Esophagus muscularis mucosa (tissue), 4 donors: Measurements from ENCODE around the gene DMAC2. TPM values are rescaled to one million over a fixed set of nuclear protein-coding genes. Genes with fewer than 3 reads are reported as not detected.
"Not testable (repeated sequence)": the region's sequence is repeated elsewhere in the genome, so short reads cannot be mapped to it uniquely, and the experiment has no call there.

ENCODE experiments used
- DNase-seq: peaks from one replicate; pipeline ENCODE4 v3.0.0-alpha.2; 2017; ENCODE audit errors: extremely low spot score
- H3K27ac ChIP-seq, 4 donors: fragments of 200-600 bp; sonication (generic); replicated peaks in 1 of 4; 1 replicate in 3 of 4; 2 replicates in 1 of 4; pipeline ENCODE4 v1.5.1; 2016 to 2019; ENCODE audit warnings: mild to moderate bottlenecking in 1 of 4
- H3K27me3 ChIP-seq, 4 donors: fragments of 200-600 bp; sonication (generic); one replicate each; pipeline versions ENCODE4 v1.5.1 to v1.6.0; 2016 to 2019
- H3K36me3 ChIP-seq, 4 donors: fragments of 200-600 bp; sonication (generic); one replicate each; pipeline ENCODE4 v1.5.1; 2016 to 2019
- H3K4me1 ChIP-seq, 4 donors: fragments of 200-600 bp; sonication (generic); one replicate each; pipeline ENCODE4 v1.5.1; 2016 to 2019
- H3K4me3 ChIP-seq, 4 donors: fragments of 200-600 bp; sonication (generic); 1 replicate in 2 of 4; 2 replicates in 2 of 4; pipeline ENCODE4 v1.5.1; 2016 to 2019; ENCODE audit warnings: mild to moderate bottlenecking in 4 of 4, moderate library complexity in 1 of 4
- H3K9me3 ChIP-seq, 4 donors: fragments of 200-600 bp; sonication (generic); 1 replicate in 3 of 4; 2 replicates in 1 of 4; pipeline ENCODE4 v1.5.1; 2016 to 2019
- CTCF ChIP-seq, 3 experiments: fragments of 200-600 bp in 2 of 3; fragments of 450-650 bp in 1 of 3; sonication (generic) in 2 of 3; IDR thresholded peaks; one replicate each; pipeline ENCODE4 v1.5.1; 2017 to 2019; ENCODE audit warnings: antibody characterized with exemption in 3 of 3, mild to moderate bottlenecking in 2 of 3, moderate library complexity in 1 of 3
- EP300 ChIP-seq: sonication (generic); formaldehyde crosslinking; IDR thresholded peaks from one replicate; pipeline ENCODE4 v1.6.1; 2017; ENCODE audit warnings: antibody characterized with exemption
- POLR2A ChIP-seq: fragments of 450-650 bp; IDR thresholded peaks from one replicate; pipeline ENCODE4 v1.6.1; 2017; ENCODE audit warnings: antibody characterized with exemption, moderate library complexity, mild to moderate bottlenecking, low read depth
- POLR2AphosphoS5 ChIP-seq, 2 donors: sonication (generic); formaldehyde crosslinking; IDR thresholded peaks; one replicate each; pipeline ENCODE4 v1.6.1; 2017; ENCODE audit warnings: antibody characterized with exemption in 2 of 2
- WGBS: methylation state at CpG from one replicate; pipeline ENCODE4 v1.1.5; 2018; 5-methylcytosine and 5-hydroxymethylcytosine counted together
- intact Hi-C: fragments of 100-400 bp; cut with DNase I; formaldehyde crosslinking; loops from one replicate; pipeline ENCODE4 v1.15.1; 2023
- small RNA-seq, 3 donors: library from RNA; depleted of rRNA; stranded (forward); fragments of <200 nt; gene quantifications; one replicate each; pipeline ENCODE3, GENCODE V24; 2016
- total RNA-seq, 4 donors: library from RNA; depleted of rRNA; stranded (reverse); fragments of >200 nt; gene quantifications; one replicate each; pipeline versions ENCODE4 v1.1.0 to v1.2.1, GENCODE V29; 2016

The DMAC2 gene
- total RNA-seq, 4 donors from 2014 or later = 41.9 to 70.6 (median 61.2) TPM

- TF ChIP-seq POLR2A = no peak
- no peak for TF ChIP-seq CTCF (IDR thresholded peaks at IDR 0.05)
- no peak for TF ChIP-seq POLR2AphosphoS5 (IDR thresholded peaks at IDR 0.05)
- TF ChIP-seq EP300 = no peak
- WGBS = 79% methylated on average over 12 of the region's 12 CpGs
- Histone ChIP-seq H3K27ac (no peak overlapping the region), H3K36me3 (peaks cover 11 to 52% (median 36%) of the 10 kb centered on the region in 4 donors), H3K4me3 (no peak overlapping the region), H3K27me3 (no peaks in the 10 kb centered on the region), H3K4me1 (peaks cover 6 to 22% (median 18%) of the 10 kb centered on the region in 4 donors), H3K9me3 (no peaks in the 10 kb centered on the region)
- intact Hi-C loops = no loop called here
- no peak for DNase-seq
These were observed 46.9 kb downstream of the DMAC2 start for GRCh38 chr19:41392775-41393174.

- Histone ChIP-seq H3K27ac (no peak overlapping the region), H3K27me3 (no peaks in the 10 kb centered on the region), H3K9me3 (no peaks in the 10 kb centered on the region), H3K36me3 (peaks cover 11 to 64% (median 41%) of the 10 kb centered on the region in 4 donors), H3K4me3 (no peak overlapping the region), H3K4me1 (peaks cover 3 to 16% (median 13%) of the 10 kb centered on the region in 4 donors)
- no peak for TF ChIP-seq CTCF (IDR thresholded peaks at IDR 0.05)
- no peak for TF ChIP-seq EP300
- TF ChIP-seq POLR2A = no peak
- TF ChIP-seq POLR2AphosphoS5 (IDR thresholded peaks at IDR 0.05) = no peak
- no peak for DNase-seq
- WGBS = 85% methylated on average over 11 of the region's 11 CpGs
- intact Hi-C loops = no loop called here
These were observed 48.1 kb downstream of the DMAC2 start for GRCh38 chr19:41391618-41392017.

GRCh38 chr19:41386442-41386841 lies 53.3 kb downstream of the DMAC2 start:
- no peaks in the 10 kb centered on the region for H3K9me3 ChIP-seq
- H3K27ac ChIP-seq = no peak overlapping the region
- intact Hi-C loops = no loop called here
- DNase-seq = no peak
- H3K27me3 ChIP-seq = no peaks in the 10 kb centered on the region
- peaks cover 11 to 89% (median 60%) of the 10 kb centered on the region in 4 donors for H3K36me3 ChIP-seq
- no peaks in the 10 kb centered on the region for H3K4me1 ChIP-seq
- TF ChIP-seq EP300 (no peak), POLR2A (no peak), CTCF (IDR thresholded peaks at IDR 0.05) (no peak), POLR2AphosphoS5 (IDR thresholded peaks at IDR 0.05) (no peak)
- 91% methylated on average over 13 of the region's 13 CpGs for WGBS
- H3K4me3 ChIP-seq = no peak overlapping the region

GRCh38 chr19:41384351-41384750 lies 55.4 kb downstream of the DMAC2 start:
- 92% methylated on average over 5 of the region's 5 CpGs for WGBS

GRCh38 chr19:41381536-41381935 lies 58.2 kb downstream of the DMAC2 start:
- H3K9me3 ChIP-seq, H3K27me3 ChIP-seq, H3K27ac ChIP-seq, H3K4me3 ChIP-seq, intact Hi-C loops, DNase-seq: not testable (repeated sequence)
- Histone ChIP-seq H3K4me1 (peaks cover 4 to 20% (median 12%) of the 10 kb centered on the region in 4 donors), H3K36me3 (peaks cover 0 to 40% (median 27%) of the 10 kb centered on the region in 4 donors)
- WGBS = 98% methylated on average over 8 of the region's 8 CpGs

More at GRCh38 chr19:41384351-41384750, 55.4 kb downstream of the DMAC2 start:
- no peak overlapping the region for H3K4me3 ChIP-seq
- no peaks in the 10 kb centered on the region for H3K4me1 ChIP-seq
- intact Hi-C loops = no loop called here
- no peaks in the 10 kb centered on the region for H3K9me3 ChIP-seq
- H3K27ac ChIP-seq = no peak overlapping the region
- DNase-seq = no peak
- no peak for TF ChIP-seq POLR2AphosphoS5 (IDR thresholded peaks at IDR 0.05)
- no peak for TF ChIP-seq POLR2A
- no peak for TF ChIP-seq CTCF (IDR thresholded peaks at IDR 0.05)
- TF ChIP-seq EP300 = no peak
- no peaks in the 10 kb centered on the region for H3K27me3 ChIP-seq
- peaks cover 0 to 68% (median 40%) of the 10 kb centered on the region in 4 donors for H3K36me3 ChIP-seq

Small RNAs within 50 kb of the gene (small RNA-seq; reads per million reads assigned to genes)
- gene RF00017 = 0 reads per million in 3 donors

Other genes starting within 250 kb of the DMAC2 start
- gene CYP2S1, start 246.7 kb downstream of the DMAC2 start, total RNA-seq = 1 to 10 TPM; 1.7 to 3.0 (median 2.3) TPM
- 100 to 1,000 TPM; 112 to 243 (median 172) TPM for gene AXL, start 220.7 kb downstream of the DMAC2 start, total RNA-seq
- gene HNRNPUL1, start 175.5 kb downstream of the DMAC2 start, total RNA-seq = 100 to 1,000 TPM; 148 to 207 (median 179) TPM
- gene CCDC97, start 129.7 kb downstream of the DMAC2 start, total RNA-seq = 10 to 100 TPM; 11.6 to 21.2 (median 14.8) TPM
- gene TGFB1, start 86.0 kb downstream of the DMAC2 start, total RNA-seq = 10 to 100 TPM; 29.8 to 52.4 (median 31.8) TPM
- gene B9D2, start 75.8 kb downstream of the DMAC2 start, total RNA-seq = 1 to 10 TPM; 4.9 to 9.3 (median 6.9) TPM
- gene TMEM91, start 63.4 kb downstream of the DMAC2 start, total RNA-seq = 10 to 100 TPM in 3 of 4 donors, 1 to 10 TPM in 1; 9.7 to 17.2 (median 14.1) TPM
- 10 to 100 TPM; 11.2 to 15.2 (median 13.2) TPM for gene EXOSC5, start 42.6 kb downstream of the DMAC2 start, total RNA-seq
- 10 to 100 TPM; 40.7 to 75.2 (median 54.0) TPM for gene BCKDHA, start 42.1 kb downstream of the DMAC2 start, total RNA-seq
- gene B3GNT8, start 12.5 kb downstream of the DMAC2 start, total RNA-seq = 10 to 100 TPM in 1 of 4 donors, 1 to 10 TPM in 3; 1.2 to 12.0 (median 5.0) TPM
- gene ERICH4, start 3.2 kb upstream of the DMAC2 start, total RNA-seq = not detected
- 1 to 10 TPM in 1 of 4 donors, under 1 TPM in 1, not detected in 2; 0.83 to 1.8 TPM for gene CEACAM21, start 136.3 kb upstream of the DMAC2 start, total RNA-seq
- 1 to 10 TPM in 2 of 4 donors, under 1 TPM in 2; 0.46 to 3.3 (median 1.1) TPM for gene CEACAM4, start 187.2 kb upstream of the DMAC2 start, total RNA-seq
- gene CEACAM7, start 248.4 kb upstream of the DMAC2 start, total RNA-seq = 1 to 10 TPM in 1 of 4 donors, under 1 TPM in 1, not detected in 2; 0.83 to 2.1 TPM